ENCODE data around the gene PGBD5. TPM values are rescaled to one million over a fixed set of nuclear protein-coding genes. Genes with fewer than 3 reads are reported as not detected.

Gene PGBD5
- total and polyA plus RNA-seq, 9 donors, result 5.8 to 36.6 (median 23.7) TPM

DNA sequence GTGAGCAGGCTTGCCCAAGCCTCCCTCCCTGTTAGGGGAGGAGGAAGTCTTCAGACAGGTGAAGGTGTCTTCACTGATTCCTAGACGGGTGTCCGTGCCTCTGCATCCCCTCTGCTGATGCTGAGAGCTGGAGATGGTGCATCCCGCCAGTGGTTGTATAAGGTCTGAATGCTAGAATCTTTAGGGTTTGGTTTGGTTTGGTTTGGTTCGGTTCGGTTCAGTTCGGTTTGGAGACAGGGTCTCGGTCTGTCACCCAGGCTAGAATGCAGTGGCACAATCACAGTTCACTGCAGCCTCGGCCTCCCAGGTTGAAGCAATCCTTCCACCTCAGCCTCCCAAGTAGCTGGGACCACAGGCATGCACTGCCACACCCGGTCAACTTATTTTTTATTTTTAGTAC, 153.6 kb downstream of the PGBD5 start:
- H3K4me1 ChIP-seq (ENCODE audit: control insufficient read depth, insufficient read depth, low read length), result peaks cover 4% of the 10 kb centered on the region
- DNase-seq, result no peak
- H3K4me3 ChIP-seq (ENCODE audit: low read length), result no peak overlapping the region
- no peaks in the 10 kb centered on the region for H3K9me3 ChIP-seq (replicated peaks; ENCODE audit: control insufficient read depth, low read depth, low read length)
- H3K36me3 ChIP-seq (ENCODE audit: control insufficient read depth, insufficient read depth, low read length), result peaks cover 25% of the 10 kb centered on the region
- 97% methylated on average over 7 of the region's 9 CpGs for WGBS (ENCODE audit: insufficient coverage)
- no peaks in the 10 kb centered on the region for H3K27me3 ChIP-seq (ENCODE audit: control insufficient read depth, insufficient read depth, low read length)
- H3K27ac ChIP-seq (ENCODE audit: low read length), result no peak overlapping the region

GRCh38 chr1:230271300-230272035, 154.7 kb downstream of the PGBD5 start:
- H3K36me3 ChIP-seq (ENCODE audit: control insufficient read depth, insufficient read depth, low read length), result peaks cover 21% of the 10 kb centered on the region
- peaks cover 4% of the 10 kb centered on the region for H3K4me1 ChIP-seq (ENCODE audit: control insufficient read depth, insufficient read depth, low read length)
- 83% methylated on average over 17 of the region's 20 CpGs for WGBS (ENCODE audit: insufficient coverage)
- no peak overlapping the region for H3K4me3 ChIP-seq (ENCODE audit: low read length)
- H3K27ac ChIP-seq (ENCODE audit: low read length), result no peak overlapping the region
- no peaks in the 10 kb centered on the region for H3K9me3 ChIP-seq (replicated peaks; ENCODE audit: control insufficient read depth, low read depth, low read length)
- no peak for DNase-seq
- no peaks in the 10 kb centered on the region for H3K27me3 ChIP-seq (ENCODE audit: control insufficient read depth, insufficient read depth, low read length)

DNA sequence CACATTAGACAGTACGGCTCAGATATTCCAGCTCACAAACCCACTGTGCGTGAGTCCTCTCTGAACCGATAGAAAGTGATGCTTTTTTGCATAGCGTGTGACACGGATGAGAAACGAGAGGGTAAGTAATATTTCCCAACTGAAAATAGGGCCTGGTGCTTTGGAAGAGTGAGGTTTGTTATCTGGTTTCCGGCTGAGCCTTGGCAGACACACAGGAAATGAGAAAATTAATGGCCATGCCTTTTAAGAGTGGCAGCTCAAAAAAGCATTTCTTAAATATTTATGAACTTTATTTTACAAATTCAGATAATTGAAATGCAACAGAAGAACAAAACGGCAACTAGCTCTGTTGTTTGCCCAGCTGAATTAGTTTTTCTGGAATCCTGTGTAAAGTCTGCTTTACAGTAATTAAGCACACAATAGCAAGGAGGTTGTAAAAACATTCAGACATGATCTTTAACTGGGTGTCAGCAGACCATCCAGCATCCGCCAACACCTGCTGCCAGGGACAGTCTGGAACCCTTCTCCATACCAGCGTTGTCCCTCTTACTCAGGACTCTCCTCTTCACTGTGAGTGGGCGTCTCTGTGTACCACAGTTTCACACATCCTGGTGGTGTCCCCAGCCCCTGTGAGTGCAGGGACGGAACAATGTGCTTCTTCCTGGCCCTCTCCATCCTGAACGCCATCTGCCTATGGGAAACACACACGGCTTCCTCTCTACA, 155.4 kb downstream of the PGBD5 start:
- 53% methylated on average over 6 of the region's 14 CpGs for WGBS (ENCODE audit: insufficient coverage)
- Histone ChIP-seq H3K36me3 (ENCODE audit: control insufficient read depth, insufficient read depth, low read length) (peaks cover 21% of the 10 kb centered on the region), H3K9me3 (replicated peaks; ENCODE audit: control insufficient read depth, low read depth, low read length) (no peaks in the 10 kb centered on the region), H3K27ac (ENCODE audit: low read length) (no peak overlapping the region), H3K27me3 (ENCODE audit: control insufficient read depth, insufficient read depth, low read length) (no peaks in the 10 kb centered on the region), H3K4me3 (ENCODE audit: low read length) (no peak overlapping the region), H3K4me1 (ENCODE audit: control insufficient read depth, insufficient read depth, low read length) (peaks cover 4% of the 10 kb centered on the region)
- no peak for DNase-seq

DNA sequence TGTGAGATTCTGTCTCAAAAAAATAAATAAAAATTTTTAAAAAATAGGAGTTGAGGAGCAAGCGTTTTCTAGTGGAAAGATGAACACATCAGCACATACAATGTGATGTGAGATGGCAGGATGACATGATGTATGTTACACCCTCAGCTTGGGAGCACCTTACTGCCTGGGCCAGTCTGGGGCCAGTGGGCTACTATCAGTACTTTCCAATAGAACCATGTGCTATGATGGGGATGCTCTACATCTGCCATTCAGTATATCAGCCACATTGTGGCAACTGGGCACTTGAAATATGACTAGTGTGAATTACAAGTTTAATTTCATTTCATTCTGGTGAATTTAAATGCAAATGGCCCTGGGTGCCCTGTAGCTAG, 156.0 kb downstream of the PGBD5 start:
- H3K9me3 ChIP-seq (replicated peaks; ENCODE audit: control insufficient read depth, low read depth, low read length), result no peaks in the 10 kb centered on the region
- no peak overlapping the region for H3K27ac ChIP-seq (ENCODE audit: low read length)
- H3K4me3 ChIP-seq (ENCODE audit: low read length), result no peak overlapping the region
- H3K4me1 ChIP-seq (ENCODE audit: control insufficient read depth, insufficient read depth, low read length), result peaks cover 4% of the 10 kb centered on the region
- no peak for DNase-seq
- H3K36me3 ChIP-seq (ENCODE audit: control insufficient read depth, insufficient read depth, low read length), result peaks cover 27% of the 10 kb centered on the region
- no peaks in the 10 kb centered on the region for H3K27me3 ChIP-seq (ENCODE audit: control insufficient read depth, insufficient read depth, low read length)
- WGBS (ENCODE audit: insufficient coverage), result no CpG with 5 or more reads among the region's 1 CpG

DNA sequence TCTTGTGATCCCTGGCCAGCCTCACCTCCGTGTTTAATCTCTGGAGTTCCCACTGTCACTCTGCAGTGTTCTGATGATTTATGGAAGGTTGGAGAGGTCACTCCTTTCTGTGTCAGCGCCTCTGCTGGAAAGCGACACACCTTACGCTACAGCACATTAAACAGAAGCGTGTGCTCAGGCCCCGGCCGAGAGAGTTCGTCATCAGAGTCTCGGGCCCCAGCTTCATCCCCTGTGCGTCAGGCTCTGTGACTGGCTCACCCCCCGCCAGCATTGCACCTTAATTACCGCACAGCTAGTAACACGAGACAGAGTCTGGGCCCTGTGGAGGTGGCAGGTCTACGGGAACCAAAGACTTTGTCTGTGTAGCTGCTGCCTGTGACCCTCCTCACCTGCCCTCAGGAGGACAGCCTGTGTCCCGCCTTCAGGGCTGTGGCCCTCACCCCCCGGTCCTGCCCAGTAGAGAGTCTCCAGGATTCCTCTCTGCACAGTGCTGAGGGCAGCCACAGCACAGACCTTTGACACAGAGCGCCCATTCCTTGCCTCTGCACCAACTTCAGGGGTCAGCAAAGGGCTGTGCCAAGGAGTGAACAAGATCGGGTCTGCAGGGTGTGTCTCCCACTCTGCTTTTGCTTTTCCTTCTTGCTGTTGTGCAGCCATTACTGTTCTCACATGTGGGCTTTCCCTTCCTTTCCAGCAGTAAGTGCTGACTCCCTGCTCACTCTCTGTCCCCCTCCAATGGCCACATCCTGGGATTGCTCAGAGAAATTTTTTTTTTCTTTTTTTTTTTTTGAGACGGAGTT, 157.6 kb downstream of the PGBD5 start:
- Histone ChIP-seq H3K27me3 (ENCODE audit: control insufficient read depth, insufficient read depth, low read length) (no peaks in the 10 kb centered on the region), H3K4me1 (ENCODE audit: control insufficient read depth, insufficient read depth, low read length) (peaks cover 4% of the 10 kb centered on the region), H3K4me3 (ENCODE audit: low read length) (no peak overlapping the region), H3K27ac (ENCODE audit: low read length) (no peak overlapping the region), H3K9me3 (replicated peaks; ENCODE audit: control insufficient read depth, low read depth, low read length) (no peaks in the 10 kb centered on the region), H3K36me3 (ENCODE audit: control insufficient read depth, insufficient read depth, low read length) (peaks cover 41% of the 10 kb centered on the region)
- WGBS (ENCODE audit: insufficient coverage), result 69% methylated on average over 14 of the region's 19 CpGs
- peak; percentile 80 for DNase-seq

DNA sequence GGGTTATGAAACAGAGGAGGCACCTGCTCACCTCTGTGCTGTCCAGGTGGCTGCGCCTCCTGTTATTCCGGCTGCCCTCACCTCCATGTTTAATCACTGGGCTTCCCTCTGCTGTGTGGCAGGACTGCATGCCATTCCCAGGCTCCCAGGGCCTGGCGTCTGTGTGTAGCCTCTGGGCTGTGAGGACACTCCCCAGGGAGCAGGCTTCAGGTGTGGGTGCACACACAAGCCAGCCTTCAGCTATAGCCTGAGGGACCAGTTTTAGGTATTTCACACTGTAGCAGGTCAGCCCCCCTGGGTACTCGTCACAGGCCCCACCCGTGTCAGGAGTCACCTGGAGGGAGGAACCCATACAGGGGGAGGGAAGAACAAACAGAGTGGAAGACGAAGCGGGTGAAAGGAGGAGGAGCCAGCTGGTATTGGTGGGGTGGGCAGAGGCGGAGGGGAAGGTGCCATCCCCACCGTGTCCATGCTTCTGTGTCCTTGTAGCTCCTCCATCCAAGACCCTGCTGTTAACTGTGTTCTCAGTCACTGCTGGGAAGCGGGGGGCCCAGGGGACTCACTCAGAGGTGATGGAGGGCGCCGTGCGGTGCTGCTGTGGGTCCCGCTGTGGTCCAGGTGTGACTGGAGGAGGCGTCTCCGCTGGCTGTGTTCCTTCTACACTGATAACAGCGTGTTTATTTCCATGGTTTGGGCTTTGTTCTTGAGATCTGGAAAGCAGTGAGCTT, 158.6 kb downstream of the PGBD5 start:
- H3K27me3 ChIP-seq (ENCODE audit: control insufficient read depth, insufficient read depth, low read length), result no peaks in the 10 kb centered on the region
- no peak overlapping the region for H3K27ac ChIP-seq (ENCODE audit: low read length)
- peaks cover 51% of the 10 kb centered on the region for H3K36me3 ChIP-seq (ENCODE audit: control insufficient read depth, insufficient read depth, low read length)
- H3K4me1 ChIP-seq (ENCODE audit: control insufficient read depth, insufficient read depth, low read length), result peaks cover 4% of the 10 kb centered on the region
- no peak overlapping the region for H3K4me3 ChIP-seq (ENCODE audit: low read length)
- no peak for DNase-seq
- 85% methylated on average over 12 of the region's 17 CpGs for WGBS (ENCODE audit: insufficient coverage)
- H3K9me3 ChIP-seq (replicated peaks; ENCODE audit: control insufficient read depth, low read depth, low read length), result no peaks in the 10 kb centered on the region

DNA sequence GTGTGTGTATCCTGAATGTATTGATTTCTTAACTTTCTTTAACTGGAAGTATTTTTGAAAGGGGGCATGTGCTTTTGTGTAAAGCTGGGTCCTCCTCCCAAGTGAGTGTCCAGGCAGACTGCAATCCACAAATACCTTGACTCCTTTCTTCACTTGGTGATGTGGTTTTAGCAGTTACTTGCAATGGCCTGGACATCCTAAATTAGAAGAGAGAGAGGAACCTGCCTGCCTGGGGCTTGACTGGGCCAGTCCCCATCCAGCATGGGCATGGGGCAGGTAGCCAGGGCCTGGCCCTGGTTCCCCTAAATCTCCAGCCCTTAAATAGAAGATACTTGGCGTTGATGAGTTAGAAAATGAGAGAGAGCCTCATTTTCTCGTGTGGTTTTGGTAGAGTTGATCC, 159.7 kb downstream of the PGBD5 start:
- WGBS (ENCODE audit: insufficient coverage), result 57% methylated on average over 1 of the region's 2 CpGs
- Histone ChIP-seq H3K27me3 (ENCODE audit: control insufficient read depth, insufficient read depth, low read length) (no peaks in the 10 kb centered on the region), H3K4me3 (ENCODE audit: low read length) (no peak overlapping the region), H3K36me3 (ENCODE audit: control insufficient read depth, insufficient read depth, low read length) (peaks cover 53% of the 10 kb centered on the region), H3K9me3 (replicated peaks; ENCODE audit: control insufficient read depth, low read depth, low read length) (no peaks in the 10 kb centered on the region), H3K4me1 (ENCODE audit: control insufficient read depth, insufficient read depth, low read length) (peaks cover 4% of the 10 kb centered on the region), H3K27ac (ENCODE audit: low read length) (no peak overlapping the region)
- no peak for DNase-seq

DNA sequence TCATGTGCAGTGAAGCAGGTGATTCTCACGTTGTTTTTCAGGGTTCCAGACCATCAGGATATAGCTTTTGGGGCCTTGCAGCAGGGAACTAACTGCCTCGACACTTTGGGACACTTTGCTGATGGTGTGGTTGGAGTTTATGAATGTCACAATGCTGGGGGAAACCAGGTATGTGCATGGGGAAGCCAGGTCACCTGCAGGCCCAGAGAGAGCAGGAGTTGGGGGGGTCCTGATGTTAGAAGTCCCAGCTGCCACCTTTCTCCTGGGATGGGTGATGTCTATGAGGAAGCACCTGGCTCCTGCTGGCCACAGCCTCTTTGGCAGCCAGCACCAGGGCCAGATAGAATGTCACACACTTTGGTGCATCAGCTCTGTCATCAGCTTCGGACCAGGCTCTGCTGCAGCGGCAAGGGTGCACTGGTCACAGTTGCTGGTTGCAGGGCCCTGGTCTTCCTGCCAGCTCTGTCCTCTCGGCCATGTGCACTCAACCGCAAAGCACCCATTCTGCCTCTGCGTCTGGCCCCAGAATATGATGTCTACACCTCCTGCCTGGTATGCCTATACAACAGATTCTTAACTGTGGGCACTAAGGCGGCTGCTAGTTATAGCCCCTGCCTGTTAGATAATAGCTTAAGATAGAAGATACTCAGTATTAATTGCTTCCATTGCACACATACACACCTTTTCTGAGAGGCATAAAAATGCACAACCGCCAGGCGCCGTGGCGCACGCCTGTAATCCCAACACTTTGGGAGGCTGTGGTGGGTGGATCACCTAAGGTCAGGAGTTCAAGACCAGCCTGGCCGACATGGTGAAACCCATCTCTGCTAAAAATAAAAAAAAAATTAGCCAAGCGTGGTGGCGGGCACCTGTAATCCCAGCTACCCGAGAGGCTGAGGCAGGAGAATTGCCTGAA, 160.7 kb downstream of the PGBD5 start:
- no peaks in the 10 kb centered on the region for H3K9me3 ChIP-seq (replicated peaks; ENCODE audit: control insufficient read depth, low read depth, low read length)
- DNase-seq, result no peak
- no peak overlapping the region for H3K27ac ChIP-seq (ENCODE audit: low read length)
- H3K4me3 ChIP-seq (ENCODE audit: low read length), result no peak overlapping the region
- H3K36me3 ChIP-seq (ENCODE audit: control insufficient read depth, insufficient read depth, low read length), result peaks cover 46% of the 10 kb centered on the region
- peaks cover 4% of the 10 kb centered on the region for H3K4me1 ChIP-seq (ENCODE audit: control insufficient read depth, insufficient read depth, low read length)
- H3K27me3 ChIP-seq (ENCODE audit: control insufficient read depth, insufficient read depth, low read length), result no peaks in the 10 kb centered on the region
- WGBS (ENCODE audit: insufficient coverage), result 94% methylated on average over 5 of the region's 17 CpGs
